Astrocyte of the spinal cord (primary cell): ENCODE measurements around the gene LCN6.

ENCODE experiments used
- DNase-seq: peaks from one replicate; pipeline ENCODE4 v3.0.0; 2011; ENCODE audit warnings: low read depth, low spot score
- H3K4me3 ChIP-seq: 2 replicates; pipeline ENCODE4 v1.5.1; 2011; ENCODE audit warnings: low read depth, mild to moderate bottlenecking, low read length, moderate library complexity
- in situ Hi-C: cut with HindIII; loops from 2 replicates; pipeline ENCODE4 v1.10.0; 2017; ENCODE audit warnings: low sequenced_read_pairs
- TF ChIP-seq, protein P1 (sequence below): IDR thresholded peaks from 2 replicates; pipeline ENCODE4 v1.5.1; 2012; ENCODE audit warnings: low read depth, mild to moderate bottlenecking, low read length, inconsistent platforms

LCN6 gene

DNA sequence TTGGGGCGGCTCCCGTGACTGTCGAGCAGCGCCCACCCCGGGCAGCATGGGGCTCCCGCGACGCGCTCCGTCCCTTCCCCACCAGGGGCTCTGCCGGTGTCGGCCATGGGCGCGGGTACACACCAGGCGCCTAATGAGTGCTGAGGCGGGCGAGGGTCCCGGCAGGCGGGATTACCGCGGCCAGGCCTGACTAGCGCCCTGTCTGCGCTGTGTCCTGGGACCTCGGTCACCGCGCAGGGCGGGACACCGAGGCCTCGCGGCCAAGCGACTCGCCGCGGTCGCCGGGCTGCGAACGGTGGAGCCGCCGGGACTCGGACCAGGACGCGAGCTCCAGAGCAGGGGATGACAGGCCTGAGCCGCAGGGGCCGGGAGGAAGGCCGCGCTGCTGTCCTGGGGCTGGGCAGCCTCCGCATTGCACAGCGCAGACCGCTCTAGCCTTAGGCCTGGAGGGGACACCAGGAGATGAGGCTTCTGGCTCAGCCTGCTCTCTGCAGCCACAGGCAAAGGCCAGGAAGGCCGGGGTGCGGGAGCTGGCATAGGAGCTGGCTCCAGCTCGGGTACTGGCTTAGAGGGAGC, 19.7 kb downstream of the LCN6 start:
- peak; percentile 30 for DNase-seq
- in situ Hi-C loops: no loop called here
- TF ChIP-seq, protein P1, sequence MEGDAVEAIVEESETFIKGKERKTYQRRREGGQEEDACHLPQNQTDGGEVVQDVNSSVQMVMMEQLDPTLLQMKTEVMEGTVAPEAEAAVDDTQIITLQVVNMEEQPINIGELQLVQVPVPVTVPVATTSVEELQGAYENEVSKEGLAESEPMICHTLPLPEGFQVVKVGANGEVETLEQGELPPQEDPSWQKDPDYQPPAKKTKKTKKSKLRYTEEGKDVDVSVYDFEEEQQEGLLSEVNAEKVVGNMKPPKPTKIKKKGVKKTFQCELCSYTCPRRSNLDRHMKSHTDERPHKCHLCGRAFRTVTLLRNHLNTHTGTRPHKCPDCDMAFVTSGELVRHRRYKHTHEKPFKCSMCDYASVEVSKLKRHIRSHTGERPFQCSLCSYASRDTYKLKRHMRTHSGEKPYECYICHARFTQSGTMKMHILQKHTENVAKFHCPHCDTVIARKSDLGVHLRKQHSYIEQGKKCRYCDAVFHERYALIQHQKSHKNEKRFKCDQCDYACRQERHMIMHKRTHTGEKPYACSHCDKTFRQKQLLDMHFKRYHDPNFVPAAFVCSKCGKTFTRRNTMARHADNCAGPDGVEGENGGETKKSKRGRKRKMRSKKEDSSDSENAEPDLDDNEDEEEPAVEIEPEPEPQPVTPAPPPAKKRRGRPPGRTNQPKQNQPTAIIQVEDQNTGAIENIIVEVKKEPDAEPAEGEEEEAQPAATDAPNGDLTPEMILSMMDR: no peak
- peak overlapping the region; percentile 76 for H3K4me3 ChIP-seq

DNA sequence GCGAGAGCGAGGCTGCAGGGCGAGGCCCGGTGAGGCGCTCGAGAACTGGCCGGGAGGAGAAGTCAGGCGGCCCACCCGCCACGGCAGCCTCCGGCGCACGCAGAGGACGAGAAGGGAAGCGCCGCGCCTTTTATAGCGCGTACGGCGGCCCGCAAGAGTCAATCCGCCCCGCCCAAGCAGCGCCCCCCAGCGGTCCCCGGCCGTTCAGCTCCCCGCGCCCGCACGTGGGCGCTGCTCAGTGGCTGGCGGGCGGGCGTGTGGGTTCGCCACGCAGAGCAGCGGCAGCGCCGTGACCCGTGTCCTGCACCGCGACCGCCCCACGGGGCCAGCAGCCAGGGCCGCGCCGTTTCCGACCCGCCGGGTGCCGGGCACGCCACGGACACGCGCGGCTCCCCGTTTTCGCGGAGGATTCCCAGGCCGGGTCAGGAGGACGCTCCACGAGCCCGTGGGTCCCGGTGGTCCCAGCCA, 20.2 kb downstream of the LCN6 start:
- DNase-seq: peak; percentile 90
- in situ Hi-C loops: no loop called here
- TF ChIP-seq, protein P1: peak; percentile 77
- peak overlapping the region; percentile 76 for H3K4me3 ChIP-seq

DNA sequence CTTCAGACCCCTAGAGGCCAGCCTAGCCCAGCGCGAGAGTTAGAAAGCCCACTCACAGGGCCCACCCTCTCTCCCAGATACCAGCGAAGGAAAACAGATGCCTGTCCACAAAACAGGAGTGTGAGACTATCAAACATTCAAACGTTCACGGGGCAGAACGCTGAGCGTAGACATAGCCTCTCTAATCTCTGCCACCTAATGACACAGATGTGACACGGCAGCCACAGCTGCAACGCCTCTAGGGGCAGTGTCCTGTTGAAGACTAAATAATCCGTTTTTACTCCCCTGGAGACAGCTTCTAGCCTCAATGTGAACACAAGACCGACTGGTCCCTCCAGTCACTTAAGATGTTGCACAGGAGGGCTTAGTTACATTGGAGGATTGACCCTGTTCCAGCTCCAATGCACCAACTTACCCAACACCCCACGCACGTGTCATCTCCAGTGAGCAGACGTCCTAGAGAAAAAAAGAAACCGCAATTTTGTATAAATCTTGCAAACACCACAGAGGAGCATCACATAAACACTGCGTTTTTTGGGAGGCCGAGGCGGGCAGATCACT, 21.6 kb downstream of the LCN6 start:
- TF ChIP-seq, protein P1: peak; percentile 47
- peak; percentile 8 for DNase-seq
- in situ Hi-C loops: no loop called here
- peak overlapping the region; percentile 76 for H3K4me3 ChIP-seq

DNA sequence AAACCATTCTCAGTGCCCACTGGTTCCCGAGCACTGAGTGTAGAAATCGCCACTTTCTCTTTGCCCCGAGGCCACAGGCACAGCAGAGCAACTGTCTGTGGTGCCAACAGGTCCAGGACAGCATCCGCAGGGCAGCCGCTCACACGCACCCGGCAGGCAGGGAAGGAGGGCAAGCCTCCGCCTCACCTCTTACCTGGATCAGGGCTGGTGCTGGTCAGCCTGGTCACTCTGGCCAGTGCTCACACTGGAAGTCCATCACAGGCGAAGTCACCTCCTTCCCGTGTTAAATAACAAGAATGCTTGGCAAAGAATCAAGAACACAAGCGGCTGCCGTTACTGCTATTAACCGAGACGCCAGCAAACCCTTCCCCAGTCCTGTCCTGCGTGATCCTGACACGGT, 22.2 kb downstream of the LCN6 start:
- DNase-seq: no peak
- in situ Hi-C loops: no loop called here
- TF ChIP-seq, protein P1: no peak
- peak overlapping the region; percentile 76 for H3K4me3 ChIP-seq

DNA sequence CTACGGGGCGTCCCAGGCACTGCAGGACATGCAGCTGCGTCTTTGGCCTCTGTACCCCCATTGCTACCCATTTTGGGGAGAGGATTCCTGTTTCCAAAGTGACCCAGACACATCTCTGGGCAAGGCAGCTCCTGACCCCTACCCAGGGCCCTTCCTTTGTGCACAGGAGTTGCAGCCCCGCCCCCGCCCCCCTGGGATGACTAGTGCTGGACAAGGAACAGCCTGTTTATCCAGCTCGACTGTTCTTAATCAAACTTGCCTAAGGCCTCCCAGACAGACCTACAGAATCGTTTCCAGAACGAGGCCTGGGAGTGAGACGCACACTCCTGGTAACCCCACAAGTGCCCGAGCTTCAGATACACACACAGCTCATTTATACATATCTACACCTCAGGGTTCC, 22.7 kb downstream of the LCN6 start:
- TF ChIP-seq, protein P1: no peak
- in situ Hi-C loops: no loop called here
- DNase-seq: no peak
- H3K4me3 ChIP-seq: no peak overlapping the region

DNA sequence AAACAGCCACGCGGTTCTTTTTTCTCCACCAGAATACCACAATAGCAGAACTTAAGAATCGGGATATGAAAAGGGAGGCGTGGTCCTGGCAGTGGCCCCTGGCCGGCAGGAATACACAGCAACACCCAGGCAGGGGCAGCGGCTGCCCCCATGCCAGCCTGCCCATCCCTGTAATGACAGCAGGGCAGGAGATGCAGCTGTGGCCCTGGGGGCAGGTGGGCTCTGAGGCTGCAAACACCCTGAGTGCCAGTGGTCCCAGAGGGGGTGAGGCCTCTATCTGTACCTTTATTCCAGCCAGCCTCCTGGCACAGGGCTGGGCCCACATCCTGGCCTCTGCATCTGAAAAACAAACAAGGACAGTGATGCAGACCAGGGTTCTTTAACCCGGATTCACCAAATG, 23.6 kb downstream of the LCN6 start:
- H3K4me3 ChIP-seq: no peak overlapping the region
- in situ Hi-C loops: no loop called here
- TF ChIP-seq, protein P1: no peak
- DNase-seq: no peak
